ENCODE data around the gene PPP1R10.
A peak's percentile ranks its signal among the peaks of the same experiment; 100 is the strongest.

Gene PPP1R10

DNA sequence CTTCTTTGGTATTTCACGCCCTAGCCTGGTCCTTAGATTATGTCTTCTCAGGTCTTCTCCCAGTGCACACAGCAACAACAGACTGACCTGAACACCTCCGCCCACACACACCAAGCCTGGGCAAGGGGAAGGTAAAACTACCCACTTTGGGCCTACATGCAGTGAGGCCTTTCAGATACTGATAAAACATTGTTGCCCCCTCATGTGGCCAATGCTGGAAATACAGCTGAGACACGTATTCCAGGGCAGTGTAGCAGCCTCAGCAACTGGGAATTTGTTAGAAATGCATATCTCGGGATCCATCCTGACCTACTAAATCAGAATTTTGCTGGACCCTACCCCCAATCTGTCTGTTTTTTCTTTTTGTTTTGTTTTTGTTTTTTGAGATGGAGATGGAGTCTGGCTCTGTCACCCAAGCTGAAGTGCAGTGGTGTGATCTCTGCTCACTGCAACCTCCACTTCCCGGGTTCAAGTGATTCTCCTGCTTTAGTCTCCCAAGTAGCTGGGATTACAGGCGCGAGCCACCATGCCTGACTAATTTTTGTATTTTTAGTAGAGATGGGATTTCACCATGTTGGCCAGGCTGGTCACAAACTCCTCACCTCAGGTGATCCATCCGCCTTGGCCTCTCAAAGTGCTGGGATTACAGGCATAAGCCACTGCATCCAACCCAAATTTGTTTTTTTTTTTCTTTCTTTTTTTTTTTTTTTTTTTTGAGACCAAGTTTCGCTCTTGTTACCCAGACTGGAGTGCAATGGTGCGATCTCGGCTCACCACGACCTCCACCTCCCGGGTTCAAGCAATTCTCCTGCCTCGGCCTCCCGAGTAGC is 19.5 kb downstream of the PPP1R10 start:
- DNase-seq: peak; percentile 36

DNA sequence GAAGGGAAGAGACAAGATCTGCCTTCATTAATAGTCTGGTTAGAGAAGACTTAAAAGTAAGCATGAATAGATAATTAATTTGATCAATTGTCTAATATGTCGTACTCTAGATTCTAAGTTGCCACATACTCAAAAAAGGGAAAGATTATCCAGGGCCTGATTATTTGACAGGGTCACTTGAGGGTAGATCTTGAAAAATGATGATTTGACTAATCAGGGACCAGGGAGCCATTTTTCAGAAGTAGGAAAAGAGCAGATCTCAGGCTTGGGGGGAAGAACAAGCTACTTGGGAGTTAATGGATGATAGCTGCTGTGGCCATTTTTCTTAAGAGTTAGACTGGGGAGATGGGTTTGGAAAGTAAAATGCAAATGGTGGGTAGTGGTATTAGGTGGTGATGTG is 24.8 kb downstream of the PPP1R10 start:
- DNase-seq: no peak

DNA sequence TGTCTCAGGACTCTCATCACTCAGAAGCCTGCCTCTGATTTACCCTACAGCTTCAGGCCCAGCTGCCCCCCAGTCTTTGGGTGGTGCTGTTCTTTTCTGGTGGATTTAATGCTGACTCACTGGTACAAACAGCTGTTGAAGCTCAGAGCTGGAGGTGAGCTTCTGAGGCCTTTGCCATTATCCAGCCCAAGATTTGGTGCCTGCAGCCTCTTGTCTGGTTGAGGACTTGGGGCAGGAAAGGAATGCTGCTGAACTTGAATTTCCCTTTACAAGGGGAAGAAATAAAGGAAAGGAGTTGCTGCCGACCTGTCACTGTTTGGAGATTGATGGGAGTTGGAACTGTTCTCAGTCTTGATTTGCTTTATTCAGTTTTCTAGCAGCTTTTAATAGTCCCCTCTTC is 26.0 kb downstream of the PPP1R10 start:
- DNase-seq: no peak

DNA sequence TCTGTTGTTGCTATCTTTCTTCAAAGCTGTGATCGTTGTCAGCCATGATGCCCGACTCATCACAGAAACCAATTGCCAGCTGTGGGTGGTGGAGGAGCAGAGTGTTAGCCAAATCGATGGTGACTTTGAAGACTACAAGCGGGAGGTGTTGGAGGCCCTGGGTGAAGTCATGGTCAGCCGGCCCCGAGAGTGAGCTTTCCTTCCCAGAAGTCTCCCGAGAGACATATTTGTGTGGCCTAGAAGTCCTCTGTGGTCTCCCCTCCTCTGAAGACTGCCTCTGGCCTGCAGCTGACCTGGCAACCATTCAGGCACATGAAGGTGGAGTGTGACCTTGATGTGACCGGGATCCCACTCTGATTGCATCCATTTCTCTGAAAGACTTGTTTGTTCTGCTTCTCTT is 26.5 kb downstream of the PPP1R10 start:
- DNase-seq: no peak

DNA sequence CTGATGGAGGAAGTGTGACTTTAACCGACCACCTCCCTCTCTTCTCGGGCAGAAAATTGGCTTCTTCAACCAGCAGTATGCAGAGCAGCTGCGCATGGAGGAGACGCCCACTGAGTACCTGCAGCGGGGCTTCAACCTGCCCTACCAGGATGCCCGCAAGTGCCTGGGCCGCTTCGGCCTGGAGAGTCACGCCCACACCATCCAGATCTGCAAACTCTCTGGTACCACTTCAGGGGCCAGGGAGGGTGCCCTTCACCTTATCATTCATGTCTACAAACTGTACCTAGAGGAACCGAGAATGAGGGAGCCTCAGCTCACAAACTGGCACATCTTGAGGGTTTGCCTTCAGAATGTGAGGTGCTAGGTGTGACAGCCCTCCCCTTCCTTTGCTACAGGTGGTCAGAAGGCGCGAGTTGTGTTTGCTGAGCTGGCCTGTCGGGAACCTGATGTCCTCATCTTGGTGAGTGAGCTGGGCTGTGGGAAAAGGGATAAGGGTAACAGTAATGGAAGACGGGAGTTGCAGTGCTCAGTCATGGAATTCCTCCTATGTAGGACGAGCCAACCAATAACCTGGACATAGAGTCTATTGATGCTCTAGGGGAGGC is 27.2 kb downstream of the PPP1R10 start:
- DNase-seq: no peak

DNA sequence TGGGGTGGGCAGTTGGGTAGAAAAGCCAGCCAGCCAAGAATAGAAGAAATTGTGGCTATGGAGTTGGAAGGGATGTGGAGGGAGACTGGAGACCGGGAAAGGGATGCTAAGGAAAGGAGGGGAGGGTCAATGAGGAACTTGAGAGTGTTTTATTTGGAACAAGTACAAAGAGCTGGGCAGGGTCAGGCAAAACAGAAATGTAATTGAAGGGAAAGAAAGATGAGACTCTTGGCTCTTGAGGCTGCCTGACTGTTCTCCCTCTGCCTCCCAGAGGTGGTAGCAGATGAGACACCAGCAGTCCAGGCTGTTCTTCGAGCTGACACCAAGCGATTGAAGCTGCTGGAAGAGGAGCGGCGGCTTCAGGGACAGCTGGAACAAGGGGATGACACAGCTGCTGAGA is 33.1 kb downstream of the PPP1R10 start:
- DNase-seq: no peak

DNA sequence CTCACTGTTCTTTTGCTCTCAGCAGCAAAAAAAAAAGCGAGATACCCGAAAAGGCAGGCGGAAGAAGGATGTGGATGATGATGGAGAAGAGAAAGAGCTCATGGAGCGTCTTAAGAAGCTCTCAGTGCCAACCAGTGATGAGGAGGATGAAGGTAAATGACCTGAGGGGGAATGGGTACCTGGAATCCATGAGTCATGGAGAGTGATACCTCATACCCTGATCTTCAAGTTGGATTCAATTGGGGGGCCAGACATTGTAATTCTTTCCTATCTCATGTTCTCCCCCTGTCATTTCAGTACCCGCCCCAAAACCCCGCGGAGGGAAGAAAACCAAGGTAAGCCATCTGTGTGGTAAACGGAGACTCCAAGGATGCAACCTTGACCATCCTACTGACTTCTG is 39.0 kb downstream of the PPP1R10 start:
- no peak for DNase-seq

DNA sequence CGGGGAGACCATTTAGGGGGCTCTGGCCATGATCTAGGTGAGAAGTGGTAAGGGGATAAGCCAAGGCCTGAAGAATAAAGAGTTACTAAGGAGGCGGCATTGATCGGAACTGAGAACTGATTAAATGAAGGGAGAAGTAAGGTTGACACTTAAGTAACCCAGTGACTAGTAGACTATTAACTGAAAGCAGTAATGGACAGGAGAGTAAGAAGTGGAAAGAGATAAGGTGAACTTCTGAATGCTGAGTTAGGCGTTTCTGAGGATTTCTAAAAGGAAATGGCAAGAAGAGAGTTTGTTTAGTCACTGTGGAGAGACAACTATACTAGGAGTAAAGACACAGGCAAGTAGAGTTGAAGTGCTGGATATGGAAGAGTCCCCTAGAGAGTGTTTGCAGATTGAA is 43.9 kb downstream of the PPP1R10 start:
- no peak for DNase-seq

DNA sequence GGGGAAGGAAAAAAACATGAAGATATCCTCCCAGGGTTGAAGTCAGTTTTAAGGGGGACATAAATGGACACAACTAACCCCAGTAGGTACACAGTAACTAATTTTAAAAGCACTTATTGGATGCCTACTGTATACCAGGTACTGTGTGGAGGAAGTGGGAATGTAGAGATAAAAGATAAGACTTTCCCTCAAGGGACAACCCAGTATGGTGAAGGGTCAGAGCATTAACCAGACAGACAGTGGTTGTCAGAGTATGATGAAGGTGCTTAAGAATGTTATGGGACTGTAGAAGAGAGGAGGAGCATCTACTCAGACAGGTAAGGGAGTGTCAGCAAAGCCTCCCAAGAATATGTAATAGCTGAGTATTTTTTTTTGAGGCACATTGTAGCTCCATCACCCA is 44.9 kb downstream of the PPP1R10 start:
- no peak for DNase-seq

DNA sequence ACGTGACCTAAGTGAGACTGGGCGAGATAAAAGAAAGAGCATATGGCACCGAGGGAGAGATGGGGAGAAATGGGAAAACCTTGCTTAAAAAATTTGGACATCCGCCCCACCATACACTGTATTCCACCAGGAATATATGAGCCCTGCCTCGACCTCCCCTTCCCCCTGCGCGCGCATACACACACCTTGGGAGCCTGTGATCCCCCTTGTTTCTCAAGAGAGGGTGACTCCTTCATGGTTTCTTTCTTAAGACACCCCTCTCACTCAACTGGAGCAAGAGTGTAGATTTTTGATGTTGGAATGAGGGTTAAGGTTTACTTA is 45.3 kb downstream of the PPP1R10 start:
- no peak for DNase-seq

DNA sequence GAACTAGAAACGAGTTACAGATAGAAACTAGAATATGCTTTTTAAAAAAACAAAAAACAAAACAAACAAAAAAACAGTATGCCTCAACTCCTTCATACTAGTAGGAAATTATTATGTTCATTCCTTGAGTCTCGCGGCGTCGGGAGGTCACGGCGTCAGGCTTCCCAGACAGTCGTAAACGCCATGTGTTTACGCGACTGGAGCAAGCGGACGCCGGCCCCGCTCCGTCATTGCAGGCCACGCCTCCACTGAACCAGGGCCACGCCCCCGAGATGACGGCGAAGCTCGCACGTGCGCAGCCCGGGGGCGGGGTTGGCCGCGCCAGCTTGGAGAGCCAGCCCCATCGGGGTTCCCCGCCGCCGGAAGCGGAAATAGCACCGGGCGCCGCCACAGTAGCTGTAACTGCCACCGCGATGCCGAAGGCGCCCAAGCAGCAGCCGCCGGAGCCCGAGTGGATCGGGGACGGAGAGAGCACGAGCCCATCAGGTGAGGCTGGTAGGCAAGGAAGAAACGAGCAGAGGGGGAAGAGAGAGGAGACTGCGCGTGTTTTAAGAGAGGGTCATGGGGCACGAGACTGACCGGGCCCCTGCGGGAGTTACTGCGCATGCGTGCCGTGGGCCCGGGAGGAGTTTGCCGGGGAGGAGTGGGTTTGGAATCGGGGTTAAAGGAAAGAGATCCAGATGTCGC is 45.8 kb downstream of the PPP1R10 start, which contains the start of gene ABCF1:
TSS of gene ABCF1 (plus strand) at position 368 of the 687 bp plus-strand sequence. CDS start at position 414, 46 bp downstream.
- DNase-seq: peak; percentile 92

DNA sequence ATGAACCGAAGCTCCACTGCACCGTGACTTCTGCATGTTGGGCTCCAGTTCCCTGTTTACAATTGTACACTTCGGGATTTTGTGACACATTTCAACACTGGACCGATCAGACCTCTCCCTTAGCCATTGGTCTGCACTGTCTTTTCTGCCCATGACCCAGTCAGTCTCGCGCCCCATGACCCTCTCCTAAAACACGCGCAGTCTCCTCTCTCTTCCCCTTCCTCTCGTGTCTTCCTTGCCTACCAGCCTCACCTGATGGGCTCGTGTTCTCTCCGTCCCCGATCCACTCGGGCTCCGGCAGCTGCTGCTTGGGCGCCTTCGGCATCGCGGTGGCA is 46.3 kb downstream of the PPP1R10 start:
- DNase-seq: no peak

DNA sequence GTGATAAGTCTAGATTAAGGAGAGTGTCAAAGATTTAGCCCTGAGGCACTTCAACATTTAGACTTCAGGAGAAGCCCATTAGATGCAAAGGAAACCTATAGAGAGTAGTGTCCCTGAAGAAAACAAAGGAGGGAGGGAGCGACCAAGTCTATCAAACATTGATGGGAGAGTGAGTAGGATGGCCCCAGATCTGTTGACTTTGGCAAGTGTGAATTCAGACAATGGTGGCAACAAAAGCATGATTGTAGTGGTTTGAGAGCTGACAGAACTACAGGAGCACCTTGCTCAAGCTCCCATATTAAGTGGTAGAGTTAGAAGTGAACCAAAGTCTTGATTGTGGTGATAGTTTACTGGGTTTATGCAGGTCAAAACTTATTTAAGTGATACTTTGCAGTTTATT is 46.8 kb downstream of the PPP1R10 start:
- no peak for DNase-seq

DNA sequence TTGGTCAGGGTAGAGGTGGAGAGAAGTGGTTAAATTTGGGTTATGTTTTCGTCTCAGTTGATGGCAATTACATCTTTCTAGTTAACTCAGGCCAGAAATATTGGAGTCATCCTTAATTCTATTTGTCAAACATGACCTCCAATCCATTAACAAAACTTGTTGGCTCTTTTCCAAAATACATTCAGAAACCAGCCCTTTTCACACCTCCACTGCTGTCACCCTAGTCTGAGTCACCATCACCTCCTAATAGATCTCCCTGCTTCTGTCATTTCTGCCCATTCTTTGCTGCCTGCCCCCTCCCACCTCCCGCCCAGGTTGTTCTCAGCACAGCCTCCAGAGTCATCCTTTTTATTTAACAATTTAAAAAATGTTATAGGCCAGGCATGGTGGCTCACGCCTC is 48.8 kb downstream of the PPP1R10 start:
- no peak for DNase-seq

DNA sequence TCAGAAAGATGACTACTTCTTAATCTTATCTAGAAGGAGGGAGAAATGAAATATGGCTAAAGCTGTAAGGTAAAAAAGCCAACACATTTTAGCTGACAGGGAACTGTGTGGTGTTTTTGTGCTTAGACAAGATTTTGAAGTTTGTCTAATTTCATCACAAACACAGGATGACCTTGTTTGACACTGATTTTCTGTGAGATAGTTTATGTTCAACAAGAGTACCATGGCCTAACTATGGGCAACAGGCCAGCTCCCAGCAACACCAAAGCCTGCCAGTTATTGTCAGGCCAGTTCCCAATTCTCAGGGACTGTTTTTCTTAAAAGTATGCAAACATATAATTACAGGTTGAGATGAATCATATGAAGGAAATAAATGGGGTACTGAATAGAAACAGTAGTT is 51.3 kb downstream of the PPP1R10 start:
- no peak for DNase-seq

DNA sequence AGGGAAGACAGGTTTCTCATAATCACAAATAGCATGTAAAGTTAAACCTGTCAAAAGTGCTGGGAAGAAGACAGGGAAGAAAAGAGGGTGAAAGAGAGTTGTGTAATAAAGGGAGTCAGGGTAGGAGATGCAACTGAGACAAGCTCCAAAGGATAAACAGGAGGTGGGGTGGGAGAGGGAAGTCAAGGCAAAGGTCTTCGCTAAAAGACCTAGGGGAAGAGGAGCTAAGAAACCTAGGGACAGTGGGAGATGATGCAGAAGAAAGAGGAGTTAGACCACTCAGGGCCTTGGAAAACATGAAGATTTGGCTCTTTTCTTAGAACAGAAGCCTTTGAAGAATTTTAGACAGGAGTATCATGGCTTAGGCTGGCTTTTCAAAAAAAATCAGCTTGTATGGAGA is 52.9 kb downstream of the PPP1R10 start:
- DNase-seq: no peak

DNA sequence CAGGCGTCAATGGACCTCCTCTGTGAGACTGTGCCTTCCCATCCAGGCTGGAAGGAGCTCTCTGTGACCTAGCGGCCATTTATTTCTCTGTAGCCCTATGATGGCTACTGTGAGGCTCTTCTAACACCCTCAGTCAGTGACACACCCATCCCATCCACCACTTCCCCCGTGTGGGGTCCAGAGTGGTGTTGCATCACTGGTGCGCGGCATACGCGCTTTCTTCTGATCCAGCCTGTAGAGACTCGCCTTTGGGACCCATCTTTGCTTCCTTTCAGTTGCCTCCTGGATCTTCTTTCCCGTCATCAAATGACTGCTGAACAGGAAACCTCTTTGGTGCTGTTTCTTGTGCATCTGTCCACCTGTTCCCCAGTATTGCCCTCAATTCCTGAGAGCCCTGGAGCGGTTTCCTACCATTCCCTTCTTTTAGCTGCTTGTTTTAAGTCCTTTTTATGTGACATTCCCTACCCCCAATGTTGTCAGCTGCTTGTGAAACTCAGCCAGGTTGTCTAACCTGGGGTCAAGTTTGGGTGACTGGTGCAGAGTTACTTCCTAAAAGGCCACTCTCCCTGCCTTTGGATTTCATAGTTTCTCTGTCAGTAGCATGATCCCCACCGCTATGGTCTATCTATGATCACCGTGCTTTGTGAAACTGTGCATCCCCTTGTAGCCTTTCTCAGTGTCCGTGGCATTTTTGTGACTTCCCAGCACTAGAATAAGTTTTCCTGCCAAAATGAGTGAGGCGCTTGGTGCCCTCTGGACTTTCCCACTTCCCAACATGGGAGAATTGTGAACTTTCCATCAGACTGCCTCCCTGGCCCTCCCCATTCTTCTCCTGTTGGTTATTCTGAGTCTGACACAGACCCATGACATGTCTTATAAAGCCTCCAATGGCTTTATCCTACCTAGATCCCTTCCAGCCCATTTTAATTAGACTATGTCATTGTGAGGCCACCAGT is 54.3 kb downstream of the PPP1R10 start:
- DNase-seq: no peak

DNA sequence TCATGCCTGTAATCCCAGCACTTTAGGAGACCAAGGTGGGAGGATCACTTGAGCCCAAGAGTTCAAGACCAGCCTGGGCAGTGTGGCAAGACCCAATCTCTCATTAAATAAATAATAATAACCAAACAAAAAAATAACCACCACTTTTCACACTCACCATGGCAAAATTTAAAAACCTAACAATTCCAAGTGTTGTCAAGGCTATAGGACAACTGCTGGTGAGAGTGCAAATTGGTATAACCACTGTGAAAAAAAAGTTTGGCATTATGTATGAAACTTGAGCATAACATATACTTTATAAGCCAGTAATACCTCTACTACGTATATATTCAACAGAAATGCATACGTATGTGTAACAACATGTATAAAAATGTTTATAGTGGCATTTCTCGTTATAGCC is 56.1 kb downstream of the PPP1R10 start:
- DNase-seq: no peak

DNA sequence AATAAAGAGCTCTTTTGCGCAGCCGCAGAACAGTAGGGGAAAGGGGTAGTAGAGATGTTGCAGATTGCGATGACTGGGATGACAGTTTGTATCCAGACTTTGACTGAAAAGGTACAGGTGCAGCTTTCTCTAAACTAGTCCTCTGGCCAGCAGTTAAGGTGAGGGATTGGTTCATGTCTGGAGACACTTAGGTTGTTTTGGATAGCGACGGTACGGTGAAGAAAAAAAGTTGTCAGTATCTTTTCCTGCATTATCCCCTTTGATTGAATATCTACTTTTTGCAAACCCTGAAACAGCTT is 59.4 kb downstream of the PPP1R10 start:
- no peak for DNase-seq

DNA sequence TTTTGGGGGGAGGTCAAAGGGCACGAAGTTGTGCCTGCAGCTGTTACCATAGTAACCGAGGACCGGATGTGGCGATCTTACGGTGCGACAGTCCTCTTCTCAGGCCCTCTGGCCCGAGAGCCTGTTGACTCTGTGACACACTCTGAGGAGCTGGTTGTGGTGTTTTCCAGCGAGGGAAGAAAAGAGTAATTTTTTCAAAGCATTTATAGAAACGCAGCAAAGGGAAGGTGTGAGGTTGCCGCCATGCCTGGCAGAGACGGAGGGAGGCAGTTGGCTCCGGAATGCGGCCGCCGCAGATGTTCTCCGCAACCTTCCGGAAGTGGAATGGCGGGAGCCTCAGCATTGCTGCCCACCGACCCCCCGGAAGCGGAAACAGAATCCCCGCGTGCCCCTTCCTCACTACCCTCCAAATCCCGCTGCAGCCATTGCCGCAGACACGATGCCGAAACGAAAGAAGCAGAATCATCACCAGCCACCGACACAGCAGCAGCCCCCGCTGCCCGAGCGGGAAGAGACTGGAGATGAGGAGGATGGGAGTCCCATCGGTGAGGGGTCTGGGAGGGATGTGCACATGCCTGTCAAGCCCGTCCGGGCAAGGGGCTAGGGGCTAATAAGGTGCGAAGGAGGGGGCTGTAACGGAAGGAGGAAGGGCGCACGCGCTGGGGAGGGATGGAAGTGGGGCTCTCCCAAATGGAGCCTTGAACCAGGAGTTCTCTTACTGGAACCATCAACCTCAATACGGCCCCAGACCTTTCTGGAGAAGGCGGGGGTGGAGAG is 59.9 kb downstream of the PPP1R10 start, which contains the start of gene PRR3:
TSS of gene PRR3 (plus strand) at position 390 of the 777 bp plus-strand sequence. CDS start at position 440, 50 bp downstream.
- DNase-seq: peak; percentile 85

DNA sequence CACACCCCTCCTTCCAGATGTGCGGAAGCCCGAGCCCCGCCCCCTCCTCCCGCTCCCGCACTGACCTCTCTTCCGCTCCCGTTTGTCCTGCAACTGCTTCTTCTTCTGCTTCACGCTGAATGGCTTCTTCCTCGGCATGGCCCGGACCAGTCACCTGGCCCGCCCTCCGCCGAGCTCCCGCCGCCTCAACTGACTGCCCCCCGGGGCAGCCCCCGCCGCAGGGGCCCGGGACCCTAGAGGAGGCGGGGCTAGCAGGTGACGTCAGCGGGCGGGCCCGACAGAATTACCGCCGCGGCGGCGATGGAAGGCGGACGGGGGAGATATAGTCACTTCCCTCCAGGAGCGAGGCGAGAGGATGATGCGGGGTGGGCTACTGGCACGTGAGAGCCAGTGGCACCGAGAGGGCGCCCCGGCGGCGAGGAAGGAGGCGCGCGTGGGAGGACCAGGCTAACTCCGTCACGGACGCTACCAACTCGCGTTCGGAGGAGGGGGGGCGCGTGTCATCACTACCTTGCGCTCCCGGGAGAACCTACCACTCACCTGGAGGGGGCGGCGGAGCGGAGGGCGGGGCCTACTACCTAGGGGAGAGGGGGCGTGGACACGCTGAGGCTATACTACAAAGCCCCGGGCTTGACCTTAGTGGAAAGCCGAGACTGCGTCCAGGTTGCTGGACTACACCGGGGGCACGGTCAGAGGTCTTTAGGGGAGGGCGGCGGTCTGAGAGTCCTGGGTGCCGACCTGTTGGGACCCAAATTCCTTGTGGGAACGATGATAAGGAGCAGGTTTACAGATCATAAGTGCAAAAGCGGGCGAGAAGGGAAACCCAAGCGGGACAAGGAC is 60.8 kb downstream of the PPP1R10 start, which contains the start of gene GNL1:
TSS of gene GNL1 (minus strand) at position 424 of the 840 bp plus-strand sequence. CDS start at position 138, 286 bp downstream.
- DNase-seq: peak; percentile 82

DNA sequence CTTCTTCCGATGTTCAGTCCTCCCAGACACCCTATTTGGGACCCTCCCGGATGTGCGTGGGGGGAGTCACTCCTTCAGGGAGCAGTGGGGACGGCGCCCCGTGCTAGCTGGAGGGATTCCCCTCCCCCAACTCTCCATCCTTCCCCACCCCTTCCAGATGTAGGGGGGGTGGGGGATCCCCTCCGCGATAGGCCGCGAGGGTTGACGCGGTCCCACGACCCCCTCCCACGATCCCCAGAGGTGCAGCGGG is 61.3 kb downstream of the PPP1R10 start:
- no peak for DNase-seq

Measured in NCI-H446 treated with DMSO at 0.1 percent for 48 hours (cell line).